ENCODE data around the gene PACSIN1.

Gene PACSIN1

DNA sequence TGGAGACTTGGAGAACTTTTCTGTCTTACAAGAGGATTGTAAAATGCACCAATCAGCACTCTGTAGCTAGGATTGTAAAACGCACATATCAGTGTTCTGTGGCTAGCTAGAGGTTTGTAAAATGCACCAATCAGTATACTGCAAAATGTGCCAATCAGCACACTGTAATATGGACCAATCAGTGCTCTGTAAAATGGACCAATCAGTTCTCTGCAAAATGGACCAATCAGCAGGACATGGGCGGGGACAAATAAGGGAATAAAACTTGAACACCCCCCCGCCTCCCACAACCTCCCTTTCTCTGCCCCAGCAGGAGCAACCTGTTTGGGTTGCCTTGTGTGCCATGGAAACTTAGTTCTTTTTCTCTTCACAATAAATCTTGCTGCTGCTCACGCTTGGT, 27.2 kb upstream of the PACSIN1 start:
- no peaks in the 10 kb centered on the region for H3K9me3 ChIP-seq (ENCODE audit: control insufficient read depth, insufficient read depth, low read depth, low read length)
- no peak overlapping the region for H3K4me3 ChIP-seq (ENCODE audit: low read depth, low read length)
- H3K27ac ChIP-seq (ENCODE audit: extremely low read depth, low read depth, low read length): no peak overlapping the region
- TF ChIP-seq ZNF214 (tag by site-specific recombination; IDR thresholded peaks at IDR 0.05; ENCODE audit: borderline replicate concordance): no peak
- TF ChIP-seq ZNF114 (tag by site-specific recombination; IDR thresholded peaks at IDR 0.05): no peak
- no peaks in the 10 kb centered on the region for H3K4me1 ChIP-seq (ENCODE audit: control insufficient read depth, insufficient read depth, low read length)
- H3K36me3 ChIP-seq (ENCODE audit: control insufficient read depth in 2 of 2, insufficient read depth in 1 of 2, low read length in 2 of 2): no peaks in the 10 kb centered on the region
- ChIA-PET CTCF (interaction anchor here (0.5 to 1.1 kb wide), 3 partner anchors 87 to 644 kb away, joined by 3 to 4 read pairs (median 3); no protein-coding TSS in a partner anchor), POLR2A (interaction anchor here (0.6 kb wide), 1 partner anchor 23 kb away, joined by 3 read pairs; no protein-coding TSS in a partner anchor)

DNA sequence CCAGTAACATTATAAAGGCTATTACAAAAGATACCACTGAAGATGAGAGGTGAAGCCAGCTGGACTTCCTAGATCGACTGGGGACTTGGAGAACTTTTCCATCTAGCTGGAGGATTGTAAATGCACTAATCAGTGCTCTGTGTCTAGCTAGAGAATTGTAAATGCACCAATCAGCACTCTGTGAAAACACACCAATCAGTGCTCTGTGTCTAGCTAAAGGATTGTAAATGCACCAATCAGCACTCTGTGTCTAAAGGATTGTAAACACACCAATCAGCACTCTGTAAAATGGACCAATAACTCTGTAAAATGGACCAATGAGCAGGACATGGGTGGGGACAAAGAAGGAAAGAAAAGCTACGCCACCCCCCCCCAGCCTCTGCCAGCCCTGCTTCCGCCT, 26.4 kb upstream of the PACSIN1 start:
- ChIA-PET CTCF (interaction anchor here (1.1 to 2.0 kb wide), 3 partner anchors 9 to 169 kb away, joined by 4 to 6 read pairs (median 5); no protein-coding TSS in a partner anchor), POLR2A (interaction anchor here (0.5 kb wide), 1 partner anchor 255 kb away, joined by 5 read pairs; no protein-coding TSS in a partner anchor)
- TF ChIP-seq, protein P1, sequence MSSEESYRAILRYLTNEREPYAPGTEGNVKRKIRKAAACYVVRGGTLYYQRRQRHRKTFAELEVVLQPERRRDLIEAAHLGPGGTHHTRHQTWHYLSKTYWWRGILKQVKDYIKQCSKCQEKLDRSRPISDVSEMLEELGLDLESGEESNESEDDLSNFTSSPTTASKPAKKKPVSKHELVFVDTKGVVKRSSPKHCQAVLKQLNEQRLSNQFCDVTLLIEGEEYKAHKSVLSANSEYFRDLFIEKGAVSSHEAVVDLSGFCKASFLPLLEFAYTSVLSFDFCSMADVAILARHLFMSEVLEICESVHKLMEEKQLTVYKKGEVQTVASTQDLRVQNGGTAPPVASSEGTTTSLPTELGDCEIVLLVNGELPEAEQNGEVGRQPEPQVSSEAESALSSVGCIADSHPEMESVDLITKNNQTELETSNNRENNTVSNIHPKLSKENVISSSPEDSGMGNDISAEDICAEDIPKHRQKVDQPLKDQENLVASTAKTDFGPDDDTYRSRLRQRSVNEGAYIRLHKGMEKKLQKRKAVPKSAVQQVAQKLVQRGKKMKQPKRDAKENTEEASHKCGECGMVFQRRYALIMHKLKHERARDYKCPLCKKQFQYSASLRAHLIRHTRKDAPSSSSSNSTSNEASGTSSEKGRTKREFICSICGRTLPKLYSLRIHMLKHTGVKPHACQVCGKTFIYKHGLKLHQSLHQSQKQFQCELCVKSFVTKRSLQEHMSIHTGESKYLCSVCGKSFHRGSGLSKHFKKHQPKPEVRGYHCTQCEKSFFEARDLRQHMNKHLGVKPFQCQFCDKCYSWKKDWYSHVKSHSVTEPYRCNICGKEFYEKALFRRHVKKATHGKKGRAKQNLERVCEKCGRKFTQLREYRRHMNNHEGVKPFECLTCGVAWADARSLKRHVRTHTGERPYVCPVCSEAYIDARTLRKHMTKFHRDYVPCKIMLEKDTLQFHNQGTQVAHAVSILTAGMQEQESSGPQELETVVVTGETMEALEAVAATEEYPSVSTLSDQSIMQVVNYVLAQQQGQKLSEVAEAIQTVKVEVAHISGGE (tag by site-specific recombination; conservative IDR thresholded peaks at IDR 0.05; ENCODE audit: low read depth): no peak
- TF ChIP-seq ZNF660 (tag by site-specific recombination; IDR thresholded peaks at IDR 0.05) (no peak), ZNF701 (tag by site-specific recombination; IDR thresholded peaks at IDR 0.05) (no peak), ZNF266 (tag by site-specific recombination; IDR thresholded peaks at IDR 0.05; ENCODE audit: low read depth) (no peak), SETDB1 (IDR thresholded peaks at IDR 0.05; ENCODE audit: insufficient read length, low read length) (no peak), ZNF292 (tag by site-specific recombination; IDR thresholded peaks at IDR 0.05; ENCODE audit: borderline replicate concordance, low read depth) (no peak), ZNF416 (tag by site-specific recombination; IDR thresholded peaks at IDR 0.05) (no peak), TRIM28 (IDR thresholded peaks at IDR 0.05; ENCODE audit: borderline replicate concordance, low read length) (no peak), ZNF175 (tag by site-specific recombination; IDR thresholded peaks at IDR 0.05) (no peak), ZNF221 (tag by site-specific recombination; IDR thresholded peaks at IDR 0.05; ENCODE audit: borderline replicate concordance) (no peak)
- TF ChIP-seq, protein P2, sequence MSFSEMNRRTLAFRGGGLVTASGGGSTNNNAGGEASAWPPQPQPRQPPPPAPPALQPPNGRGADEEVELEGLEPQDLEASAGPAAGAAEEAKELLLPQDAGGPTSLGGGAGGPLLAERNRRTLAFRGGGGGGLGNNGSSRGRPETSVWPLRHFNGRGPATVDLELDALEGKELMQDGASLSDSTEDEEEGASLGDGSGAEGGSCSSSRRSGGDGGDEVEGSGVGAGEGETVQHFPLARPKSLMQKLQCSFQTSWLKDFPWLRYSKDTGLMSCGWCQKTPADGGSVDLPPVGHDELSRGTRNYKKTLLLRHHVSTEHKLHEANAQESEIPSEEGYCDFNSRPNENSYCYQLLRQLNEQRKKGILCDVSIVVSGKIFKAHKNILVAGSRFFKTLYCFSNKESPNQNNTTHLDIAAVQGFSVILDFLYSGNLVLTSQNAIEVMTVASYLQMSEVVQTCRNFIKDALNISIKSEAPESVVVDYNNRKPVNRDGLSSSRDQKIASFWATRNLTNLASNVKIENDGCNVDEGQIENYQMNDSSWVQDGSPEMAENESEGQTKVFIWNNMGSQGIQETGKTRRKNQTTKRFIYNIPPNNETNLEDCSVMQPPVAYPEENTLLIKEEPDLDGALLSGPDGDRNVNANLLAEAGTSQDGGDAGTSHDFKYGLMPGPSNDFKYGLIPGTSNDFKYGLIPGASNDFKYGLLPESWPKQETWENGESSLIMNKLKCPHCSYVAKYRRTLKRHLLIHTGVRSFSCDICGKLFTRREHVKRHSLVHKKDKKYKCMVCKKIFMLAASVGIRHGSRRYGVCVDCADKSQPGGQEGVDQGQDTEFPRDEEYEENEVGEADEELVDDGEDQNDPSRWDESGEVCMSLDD (tag by site-specific recombination; IDR thresholded peaks at IDR 0.05): no peak
- TF ChIP-seq, protein P3, sequence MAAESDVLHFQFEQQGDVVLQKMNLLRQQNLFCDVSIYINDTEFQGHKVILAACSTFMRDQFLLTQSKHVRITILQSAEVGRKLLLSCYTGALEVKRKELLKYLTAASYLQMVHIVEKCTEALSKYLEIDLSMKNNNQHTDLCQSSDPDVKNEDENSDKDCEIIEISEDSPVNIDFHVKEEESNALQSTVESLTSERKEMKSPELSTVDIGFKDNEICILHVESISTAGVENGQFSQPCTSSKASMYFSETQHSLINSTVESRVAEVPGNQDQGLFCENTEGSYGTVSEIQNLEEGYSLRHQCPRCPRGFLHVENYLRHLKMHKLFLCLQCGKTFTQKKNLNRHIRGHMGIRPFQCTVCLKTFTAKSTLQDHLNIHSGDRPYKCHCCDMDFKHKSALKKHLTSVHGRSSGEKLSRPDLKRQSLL (tag by site-specific recombination; IDR thresholded peaks at IDR 0.05): no peak

DNA sequence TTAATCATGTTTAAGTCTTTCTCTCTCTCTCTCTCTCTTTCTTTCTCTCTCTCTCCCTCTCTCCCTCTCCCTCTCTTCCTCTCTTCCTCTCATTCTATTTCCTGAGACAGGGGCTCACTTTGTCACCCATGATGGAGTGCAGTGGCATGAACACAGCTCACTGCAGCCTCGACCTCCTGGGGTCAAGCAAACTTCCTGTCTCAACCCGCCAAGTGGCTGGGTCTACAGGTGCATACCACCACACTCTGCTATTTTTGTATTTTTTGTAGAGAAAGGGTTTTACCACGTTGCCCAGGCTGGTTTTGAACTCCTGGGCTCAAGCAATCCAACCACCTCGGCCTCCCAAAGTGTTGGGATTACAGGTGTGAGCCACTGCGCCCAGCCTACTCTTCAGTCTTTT, 24.4 kb upstream of the PACSIN1 start:
- Histone ChIP-seq H3K27ac (ENCODE audit: extremely low read depth, low read depth, low read length) (no peak overlapping the region), H3K36me3 (ENCODE audit: control insufficient read depth in 2 of 2, insufficient read depth in 1 of 2, low read length in 2 of 2) (no peaks in the 10 kb centered on the region), H3K4me3 (ENCODE audit: low read depth, low read length) (no peak overlapping the region), H3K9me3 (ENCODE audit: control insufficient read depth, insufficient read depth, low read depth, low read length) (no peaks in the 10 kb centered on the region), H3K4me1 (ENCODE audit: control insufficient read depth, insufficient read depth, low read length) (no peaks in the 10 kb centered on the region)
- TF ChIP-seq ZNF571 (tag by site-specific recombination; IDR thresholded peaks at IDR 0.05) (no peak), ZNF366 (tag by site-specific recombination; conservative IDR thresholded peaks at IDR 0.05) (0 out of 2 replicates have a peak, but pooled peaks have one; percentile 24), ZNF670 (tag by site-specific recombination; IDR thresholded peaks at IDR 0.05; ENCODE audit: low read depth) (no peak), SCRT2 (tag by site-specific recombination; IDR thresholded peaks at IDR 0.05) (0 out of 2 replicates have a peak, but pooled peaks have one; percentile 11), ZNF596 (tag by site-specific recombination; IDR thresholded peaks at IDR 0.05) (peak; percentile 64)
- TF ChIP-seq, protein P4, sequence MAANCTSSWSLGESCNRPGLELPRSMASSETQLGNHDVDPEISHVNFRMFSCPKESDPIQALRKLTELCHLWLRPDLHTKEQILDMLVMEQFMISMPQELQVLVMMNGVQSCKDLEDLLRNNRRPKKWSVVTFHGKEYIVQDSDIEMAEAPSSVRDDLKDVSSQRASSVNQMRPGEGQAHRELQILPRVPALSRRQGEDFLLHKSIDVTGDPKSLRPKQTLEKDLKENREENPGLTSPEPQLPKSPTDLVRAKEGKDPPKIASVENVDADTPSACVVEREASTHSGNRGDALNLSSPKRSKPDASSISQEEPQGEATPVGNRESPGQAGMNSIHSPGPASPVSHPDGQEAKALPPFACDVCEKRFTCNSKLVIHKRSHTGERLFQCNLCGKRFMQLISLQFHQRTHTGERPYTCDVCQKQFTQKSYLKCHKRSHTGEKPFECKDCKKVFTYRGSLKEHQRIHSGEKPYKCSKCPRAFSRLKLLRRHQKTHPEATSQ (tag by site-specific recombination; IDR thresholded peaks at IDR 0.05): no peak
- ChIA-PET CTCF (no interaction called here), POLR2A (interaction anchor here (0.6 to 2.2 kb wide), 2 partner anchors 15 to 410 kb away, joined by 3 to 7 read pairs; partner anchors contain the start of gene RPS10)

More for the DNA sequence above, 26.4 kb upstream of the PACSIN1 start:
- Histone ChIP-seq H3K36me3 (ENCODE audit: control insufficient read depth in 2 of 2, insufficient read depth in 1 of 2, low read length in 2 of 2) (no peaks in the 10 kb centered on the region), H3K9me3 (ENCODE audit: control insufficient read depth, insufficient read depth, low read depth, low read length) (no peaks in the 10 kb centered on the region), H3K4me3 (ENCODE audit: low read depth, low read length) (no peak overlapping the region), H3K27ac (ENCODE audit: extremely low read depth, low read depth, low read length) (no peak overlapping the region), H3K4me1 (ENCODE audit: control insufficient read depth, insufficient read depth, low read length) (no peaks in the 10 kb centered on the region)

Data from HEK293 (cell line).